ENCODE results near the gene TMEM72. TPM values are rescaled to one million over a fixed set of nuclear protein-coding genes. Genes with fewer than 3 reads are reported as not detected.
"Not testable (repeated sequence)": the region's sequence is repeated elsewhere in the genome, so short reads cannot be mapped to it uniquely, and the experiment has no call there.

The TMEM72 gene
- not detected in 2 replicates for total RNA-seq (2014; rRNA removed; shearing (Covaris generic))

DNA sequence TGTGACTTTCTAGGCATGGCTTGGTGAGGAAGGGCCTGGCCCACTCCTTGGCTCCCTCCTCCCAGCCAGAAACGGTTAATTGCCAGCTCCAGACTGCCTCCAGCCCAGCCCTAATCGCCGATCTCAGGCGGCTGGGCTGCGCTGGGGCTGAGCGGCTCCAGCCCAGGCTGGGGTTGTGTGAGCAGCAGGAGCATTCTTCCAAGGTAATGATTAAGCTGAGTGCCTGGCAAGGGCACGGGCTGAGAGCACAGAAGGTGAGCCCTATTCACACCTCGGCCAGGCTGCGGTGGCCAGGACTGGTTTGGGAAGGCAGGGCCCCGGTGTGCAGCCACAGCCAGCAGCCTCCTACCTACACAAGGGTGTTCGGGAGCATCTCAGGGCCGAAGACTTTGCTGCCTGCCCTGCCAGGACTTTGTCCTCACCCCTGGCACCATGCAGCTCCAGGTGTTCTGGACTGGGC lies at the start of gene TMEM72:
Gene TMEM72, plus strand, starts transcription at position 257 of the 460 bp plus-strand sequence. Its CDS starts 176 bp downstream, at position 433.
- DNase-seq (ENCODE audit: low spot score), result peak; percentile 62

- no peak for DNase-seq (ENCODE audit: low spot score)
Measured at GRCh38 chr10:44862006-44862751, 49.0 kb upstream of the TMEM72 start.

DNA sequence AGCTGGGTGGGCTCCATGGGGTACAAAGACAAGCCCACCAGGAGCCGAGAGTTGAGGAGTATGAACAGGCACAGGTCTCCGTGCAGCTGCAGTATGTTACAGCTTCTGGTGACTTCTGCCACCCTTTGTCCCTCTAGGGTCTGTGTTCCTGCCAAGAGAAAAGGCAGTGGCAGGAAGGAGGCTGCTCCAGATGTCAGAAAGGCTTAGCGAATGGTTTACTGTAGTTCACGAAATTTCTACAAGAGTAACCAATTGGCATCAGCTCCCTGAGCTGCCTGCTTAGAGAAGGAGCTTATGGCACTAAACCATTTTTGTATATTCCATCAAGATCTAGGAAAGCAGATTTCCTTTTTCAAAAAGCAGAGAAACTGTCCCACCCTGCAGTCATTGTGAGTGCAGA lies 48.2 kb upstream of the TMEM72 start:
- DNase-seq (ENCODE audit: low spot score), result no peak

GRCh38 chr10:44863344-44864047 lies 47.6 kb upstream of the TMEM72 start:
- no peak for DNase-seq (ENCODE audit: low spot score)

- peak; percentile 30 for DNase-seq (ENCODE audit: low spot score)
Measured at GRCh38 chr10:44864051-44864450, 47.1 kb upstream of the TMEM72 start.

GRCh38 chr10:44864637-44865288 lies 46.4 kb upstream of the TMEM72 start:
- DNase-seq (ENCODE audit: low spot score), result peak; percentile 87

DNA sequence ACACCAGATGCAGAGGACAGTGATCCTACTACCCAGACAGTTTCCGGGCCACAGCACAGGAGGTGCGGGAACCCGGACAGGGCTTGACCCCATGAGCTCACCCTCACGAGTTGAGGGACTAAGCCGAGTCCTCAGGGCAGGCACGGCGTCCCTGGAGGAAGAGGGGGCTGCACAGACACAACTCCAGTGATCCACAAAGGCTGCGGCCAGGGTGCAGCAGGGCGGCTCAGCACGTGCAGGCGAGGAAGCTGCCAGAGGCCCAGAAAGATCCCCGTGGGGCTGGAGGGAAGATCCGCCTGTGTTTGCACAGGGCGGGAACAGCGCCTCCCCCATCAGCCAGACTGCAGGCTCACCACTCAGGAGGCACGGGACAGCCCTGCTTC lies 45.9 kb upstream of the TMEM72 start:
- no peak for DNase-seq (ENCODE audit: low spot score)

GRCh38 chr10:44866367-44866766 lies 44.8 kb upstream of the TMEM72 start:
- DNase-seq (ENCODE audit: low spot score), result not testable (repeated sequence)

DNA sequence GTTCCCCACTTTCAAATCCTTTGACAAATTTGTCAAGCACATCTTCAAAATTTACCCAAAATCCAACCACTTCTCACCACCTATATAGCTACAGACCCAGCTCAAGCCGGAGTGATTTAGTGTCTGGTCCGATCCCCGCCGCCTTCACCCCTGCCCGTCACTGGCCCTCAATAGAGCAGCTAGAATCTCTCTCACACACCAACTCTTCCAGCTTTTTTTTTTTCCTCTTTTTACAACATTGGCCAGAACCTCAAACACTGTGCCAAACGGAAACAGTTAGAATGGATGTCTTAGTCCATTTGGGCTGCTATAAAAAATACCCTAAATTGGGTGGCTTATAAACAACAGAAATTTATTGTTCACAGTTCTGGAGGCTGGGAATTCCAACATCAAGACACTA lies 41.1 kb upstream of the TMEM72 start:
- DNase-seq (ENCODE audit: low spot score), result no peak

DNA sequence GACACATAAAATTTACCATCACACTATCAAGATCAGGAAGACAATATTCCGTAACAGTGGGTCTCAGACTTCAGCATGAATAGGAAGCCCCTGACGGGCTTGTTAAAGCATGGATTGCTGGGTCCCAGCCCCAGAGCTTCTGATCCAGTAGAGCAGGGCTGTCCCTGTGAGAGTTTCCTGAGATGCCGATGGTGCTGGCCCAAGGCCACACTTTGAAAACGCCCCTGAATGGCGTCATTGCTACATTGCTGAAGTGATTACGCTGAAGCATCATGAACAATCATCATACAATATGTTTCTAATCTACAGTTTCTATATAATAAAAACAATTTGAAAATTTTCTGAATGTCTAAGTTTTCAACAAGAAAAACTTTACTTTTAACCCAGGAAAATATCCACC lies 38.0 kb upstream of the TMEM72 start:
- DNase-seq (ENCODE audit: low spot score), result no peak

- no peak for DNase-seq (ENCODE audit: low spot score)
Measured at GRCh38 chr10:44874166-44874565, 37.0 kb upstream of the TMEM72 start.

GRCh38 chr10:44878706-44879530 lies 32.2 kb upstream of the TMEM72 start:
- peak; percentile 78 for DNase-seq (ENCODE audit: low spot score)

GRCh38 chr10:44879531-44879899 lies 31.6 kb upstream of the TMEM72 start:
- no peak for DNase-seq (ENCODE audit: low spot score)

GRCh38 chr10:44880090-44880715 lies 30.9 kb upstream of the TMEM72 start:
- DNase-seq (ENCODE audit: low spot score), result no peak

GRCh38 chr10:44881649-44882048 lies 29.5 kb upstream of the TMEM72 start:
- DNase-seq (ENCODE audit: low spot score), result no peak

DNA sequence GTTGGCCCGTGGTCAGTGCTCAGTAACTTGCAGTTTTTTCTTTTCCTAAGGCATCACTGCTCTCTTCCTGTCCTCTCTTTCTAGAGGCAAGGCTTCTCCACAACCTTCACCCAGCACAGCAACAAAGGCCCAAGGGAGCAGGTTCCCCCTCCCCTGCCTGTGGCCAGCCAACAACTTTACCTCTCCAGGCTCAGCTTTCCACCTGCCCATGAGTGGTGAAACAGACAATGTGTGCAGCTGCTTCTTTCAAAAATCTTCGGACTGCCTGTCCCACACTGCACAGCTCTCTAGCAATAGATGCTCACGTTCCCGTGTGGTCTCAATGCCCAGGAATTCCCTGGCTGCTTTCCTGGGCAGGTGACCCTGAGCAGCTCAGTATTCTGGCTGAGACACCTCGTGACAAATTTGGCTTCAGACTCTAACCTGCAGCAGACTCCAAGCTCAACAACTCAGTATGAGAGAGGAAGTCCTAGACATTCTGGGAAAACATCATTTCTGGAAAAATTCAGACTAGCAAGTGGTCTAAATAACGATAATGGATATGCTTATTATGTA lies 28.9 kb upstream of the TMEM72 start:
- DNase-seq (ENCODE audit: low spot score), result no peak

DNA sequence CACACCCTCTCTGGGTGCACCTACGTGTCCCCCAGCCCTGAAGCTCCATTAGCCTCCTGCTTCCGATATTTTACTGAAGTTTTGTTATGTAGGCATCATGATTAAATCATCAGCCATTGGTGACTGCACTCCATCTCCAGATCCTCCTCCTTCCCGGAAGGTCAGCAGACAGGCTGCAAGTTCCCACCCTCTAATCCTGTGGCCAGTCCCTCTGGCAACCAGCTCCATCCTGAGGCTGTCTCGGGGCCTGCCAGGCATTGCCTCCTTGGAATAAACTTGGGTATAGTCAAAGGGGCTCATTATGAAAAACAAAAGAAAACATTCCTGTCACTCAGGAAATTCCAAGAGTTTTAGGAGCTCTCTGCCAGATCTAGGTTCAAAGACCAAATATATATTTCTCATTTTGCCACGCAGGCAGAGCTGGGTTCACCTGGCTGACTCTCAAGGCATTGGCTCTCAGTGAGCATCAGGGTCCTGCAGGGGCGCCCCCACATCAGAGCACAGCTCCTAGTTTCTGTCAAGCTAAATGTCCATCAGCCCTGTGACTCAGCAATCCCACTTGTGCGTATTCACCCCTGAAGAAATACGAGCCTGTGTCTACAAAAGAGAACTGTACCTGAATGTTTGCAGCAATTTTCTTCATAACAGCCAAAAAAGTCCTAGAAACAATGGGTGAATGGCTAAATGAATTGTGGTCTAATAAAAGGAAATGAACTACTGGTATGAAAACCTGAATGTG lies 27.4 kb upstream of the TMEM72 start:
- DNase-seq (ENCODE audit: low spot score), result no peak

GRCh38 chr10:44885710-44886109 lies 25.4 kb upstream of the TMEM72 start:
- DNase-seq (ENCODE audit: low spot score), result no peak

GRCh38 chr10:44886966-44887365 lies 24.2 kb upstream of the TMEM72 start:
- DNase-seq (ENCODE audit: low spot score), result no peak

GRCh38 chr10:44888886-44889285 lies 22.3 kb upstream of the TMEM72 start:
- no peak for DNase-seq (ENCODE audit: low spot score)
